HepG2 (cell line): Measurements from ENCODE around the gene ART4. TPM values are rescaled to one million over a fixed set of nuclear protein-coding genes. Genes with fewer than 3 reads are reported as not detected.

Source experiments
- ATAC-seq: fragments of 200-7000 bp; cut with Tn5 transposase; 3 replicates; pipeline ENCODE4 v1.9.1; 2020; ENCODE audit warnings: mild to moderate bottlenecking, moderate library complexity
- BruUV-seq: library from RNA; stranded (reverse); fragments of 400-500 nt; replicated peaks from 2 replicates; lab custom pipeline; 2021; lab: Mats Ljungman, UMichigan
- CTCF ChIA-PET: fragments of 300-600 bp; formaldehyde crosslinking; extraction: SDS; loops from one replicate; lab custom pipeline; 2021; ENCODE audit warnings: low total read pairs, inconsistent platforms, low intra/inter-chr PET ratio; lab: Yijun Ruan, JAX
- POLR2A ChIA-PET: fragments of 350-600 bp; sonication (Branson Sonifier 250); formaldehyde crosslinking; loops from one replicate; lab custom pipeline; 2020; ENCODE audit warnings: antibody characterized with exemption, inconsistent platforms; lab: Yijun Ruan, JAX
- DNase-seq: peaks from one replicate; pipeline ENCODE4 v3.0.0-alpha.2; 2015; ENCODE audit warnings: low spot score
- FAIRE-seq: peaks from 3 replicates; lab custom pipeline; 2011; peaks lifted over from hg19 to GRCh38; lab: Jason Lieb, UNC
- H2AFZ ChIP-seq: one replicate; pipeline ENCODE4 v1.6.1; 2011; ENCODE audit warnings: low read length, inconsistent platforms
- H3K27ac ChIP-seq: fragments of 300-600 bp; 3 replicates; pipeline ENCODE4 v1.8.0; 2011; ENCODE audit warnings: mixed run types, mild to moderate bottlenecking, mixed read lengths, low read length, inconsistent platforms; ENCODE audit not compliant: insufficient read depth; ENCODE audit errors: extremely low read length
- H3K27me3 ChIP-seq, 2 experiments: fragments of 200-600 bp in 1 of 2; 2 replicates in 1 of 2; 3 replicates in 1 of 2; pipeline versions ENCODE4 v1.6.0 to v1.8.0; 2011; ENCODE audit warnings: low read length in 2 of 2, mild to moderate bottlenecking in 2 of 2, moderate library complexity in 2 of 2, inconsistent platforms in 1 of 2; ENCODE audit not compliant: insufficient read depth in 2 of 2, control insufficient read depth in 1 of 2
- H3K36me3 ChIP-seq, 2 experiments: fragments of 200-600 bp in 1 of 2; replicated peaks in 1 of 2; 2 replicates in 1 of 2; 3 replicates in 1 of 2; pipeline versions ENCODE4 v1.5.1 to v1.8.0; 2011; ENCODE audit warnings: low read length in 2 of 2, inconsistent platforms in 1 of 2; ENCODE audit not compliant: insufficient read depth in 2 of 2, control insufficient read depth in 1 of 2
- H3K4me1 ChIP-seq: 2 replicates; pipeline ENCODE4 v1.5.1; 2012; ENCODE audit warnings: low read length, inconsistent platforms; ENCODE audit not compliant: insufficient read depth
- H3K4me2 ChIP-seq: 2 replicates; pipeline ENCODE4 v1.6.0; 2011; ENCODE audit warnings: low read depth, low read length, inconsistent platforms
- H3K4me3 ChIP-seq, 3 experiments: fragments of 200-600 bp in 1 of 3; sonication (generic), shearing (Covaris generic) in 1 of 3; replicated peaks in 1 of 3; 2 replicates each; pipeline ENCODE4 v1.5.1; 2011 to 2016; ENCODE audit warnings: low read length in 3 of 3, inconsistent platforms in 2 of 3, low read depth in 2 of 3, mild to moderate bottlenecking in 2 of 3, control low read depth in 1 of 3, mixed read lengths in 1 of 3; ENCODE audit not compliant: insufficient read depth in 1 of 3
- H3K79me2 ChIP-seq: one replicate; pipeline ENCODE4 v1.6.1; 2011; ENCODE audit warnings: low read length, inconsistent platforms; ENCODE audit not compliant: insufficient read depth
- H3K9ac ChIP-seq: 2 replicates; pipeline ENCODE4 v1.6.0; 2011; ENCODE audit warnings: mild to moderate bottlenecking, low read depth, low read length, inconsistent platforms; ENCODE audit not compliant: insufficient read depth
- H3K9me3 ChIP-seq: 2 replicates; pipeline ENCODE4 v1.5.1; 2012; ENCODE audit warnings: mild to moderate bottlenecking, low read length
- H4K20me1 ChIP-seq: 2 replicates; pipeline ENCODE4 v1.6.0; 2011; ENCODE audit warnings: inconsistent platforms, mild to moderate bottlenecking, low read length, moderate library complexity; ENCODE audit not compliant: insufficient read depth
- ATF7 ChIP-seq, 2 experiments: fragments of 450-650 bp in 1 of 2; sonication (generic) in 1 of 2; formaldehyde crosslinking in 1 of 2; IDR thresholded peaks; 2 replicates each; pipeline versions ENCODE4 v1.4.0 to v1.6.1; 2016 to 2020; ENCODE audit warnings: antibody characterized with exemption in 1 of 2, mild to moderate bottlenecking in 1 of 2, missing genetic modification reagents in 1 of 2
- KAT7 ChIP-seq: IDR thresholded peaks from 2 replicates; pipeline ENCODE4 v1.6.1; 2018; ENCODE audit warnings: borderline replicate concordance, missing compliant biosample characterization
- MTF1 ChIP-seq: sonication (generic); formaldehyde crosslinking; IDR thresholded peaks from 2 replicates; pipeline ENCODE4 v1.5.0; 2020; ENCODE audit warnings: missing genetic modification reagents
- PITX1 ChIP-seq: sonication (generic); formaldehyde crosslinking; IDR thresholded peaks from 2 replicates; pipeline ENCODE4 v1.5.1; 2020; ENCODE audit warnings: mild to moderate bottlenecking, missing genetic modification reagents
- RERE ChIP-seq: IDR thresholded peaks from 2 replicates; pipeline ENCODE4 v1.6.1; 2016; ENCODE audit warnings: low read depth, missing genetic modification reagents, missing compliant biosample characterization
- SSRP1 ChIP-seq: IDR thresholded peaks from 2 replicates; pipeline ENCODE4 v1.6.1; 2016; ENCODE audit warnings: control low read depth
- ZFP82 ChIP-seq: sonication (generic); formaldehyde crosslinking; IDR thresholded peaks from 2 replicates; pipeline ENCODE4 v1.5.1; 2020; ENCODE audit warnings: mild to moderate bottlenecking, missing genetic modification reagents, borderline replicate concordance
- ZNF292 ChIP-seq: sonication (generic); formaldehyde crosslinking; IDR thresholded peaks from 2 replicates; pipeline ENCODE4 v1.8.1; 2022; ENCODE audit warnings: mild to moderate bottlenecking, low read depth, missing genetic modification reagents, borderline replicate concordance
- ZNF652 ChIP-seq: IDR thresholded peaks from 2 replicates; pipeline ENCODE4 v1.6.1; 2016; ENCODE audit warnings: low read depth, borderline replicate concordance
- ZNF670 ChIP-seq: sonication (generic); formaldehyde crosslinking; IDR thresholded peaks from 2 replicates; pipeline ENCODE4 v1.8.0; 2022; ENCODE audit warnings: mild to moderate bottlenecking, missing genetic modification reagents, borderline replicate concordance
- ZNF790 ChIP-seq: sonication (generic); formaldehyde crosslinking; IDR thresholded peaks from 2 replicates; pipeline ENCODE4 v1.8.0; 2022; ENCODE audit warnings: missing genetic modification reagents, mild to moderate bottlenecking, borderline replicate concordance
- WGBS: methylation state at CpG from one replicate; pipeline ENCODE4 v1.1.6; 2017; ENCODE audit warnings: low lambda C conversion rate; 5-methylcytosine and 5-hydroxymethylcytosine counted together
- in situ Hi-C: cut with HindIII; loops from 2 replicates; pipeline ENCODE4 v1.10.0; 2017; ENCODE audit warnings: low pct_unique_long_range_greater_than_20kb; ENCODE audit not compliant: extremely low pct_ligation_motif_present
- intact Hi-C: fragments of 100-400 bp; cut with micrococcal nuclease; formaldehyde crosslinking; loops from one replicate; pipeline ENCODE4 v1.10.0; 2022; ENCODE audit not compliant: unreplicated experiment
- polyA plus RNA-seq, 8 experiments: library from polyadenylated mRNA; depleted of rRNA in 3 of 8; stranded (reverse) in 7 of 8; unstranded in 1 of 8; fragments of >200 nt; fragmentation: Illumina TruSeq in 4 of 8; extraction: Trizol in 4 of 8; gene quantifications; 2 replicates each; pipeline versions ENCODE4 v1.2.1 to v1.2.3, GENCODE V29; 2011 to 2016; ENCODE audit warnings: low read depth in 4 of 8, missing spikeins in 1 of 8, mixed read lengths in 1 of 8; ENCODE audit not compliant: insufficient read depth in 1 of 8
- total RNA-seq, 5 experiments: library from RNA; depleted of rRNA; stranded (reverse); fragments of >200 nt; fragmentation: Illumina TruSeq; extraction: Trizol; gene quantifications; 2 replicates each; pipeline ENCODE4 v1.2.3, GENCODE V29; 2016; ENCODE audit warnings: low read depth in 1 of 5

Gene ART4
- total and polyA plus RNA-seq, 2 of the 13 experiments (the other 11 are each of a cell fraction or from before 2014, with no cell fraction given): 17.6 to 20.3 TPM

- in situ Hi-C loops (no loop called here), intact Hi-C loops (no loop called here)
- DNase-seq (no peak), FAIRE-seq (no peak), ATAC-seq (no peak)
- peaks cover 0 to 4% of the 10 kb centered on the region in 2 experiments; a peak in 1 of 5 replicates for H3K36me3 ChIP-seq
- H2AFZ ChIP-seq: no peak overlapping the region
- POLR2A ChIA-PET: interaction anchor here (0.8 to 3.3 kb wide), 2 partner anchors 9 to 11 kb away, joined by 3 to 26 read pairs; a partner anchor contains a TSS
- no peaks in the 10 kb centered on the region for H3K79me2 ChIP-seq
- H4K20me1 ChIP-seq: no peaks in the 10 kb centered on the region
- no peak overlapping the region for H3K27ac ChIP-seq
- no peak overlapping the region for H3K9ac ChIP-seq
- no peak overlapping the region for H3K4me2 ChIP-seq
- peaks cover 30% of the 10 kb centered on the region for H3K4me1 ChIP-seq
- no peaks in the 10 kb centered on the region; a peak in 1 of 5 replicates for H3K27me3 ChIP-seq
- CTCF ChIA-PET: no interaction called here
- TF ChIP-seq RERE (CRISPR knock-in tag): no peak
- BruUV-seq: no TSS peak
- H3K4me3 ChIP-seq: no peak overlapping the region
- WGBS: 64% methylated on average over 2 of the region's 2 CpGs
- H3K9me3 ChIP-seq: no peaks in the 10 kb centered on the region
Measured at GRCh38 chr12:14781563-14781962, 61.8 kb downstream of the ART4 start.

GRCh38 chr12:14780859-14781258 is 62.5 kb downstream of the ART4 start:
- TF ChIP-seq ZNF670 (CRISPR knock-in tag) (no peak), PITX1 (CRISPR knock-in tag) (no peak), ZNF790 (no peak), ZNF292 (CRISPR knock-in tag) (no peak), ATF7 (IDR thresholded peaks at IDR 0.05) (no peak), ATF7 (CRISPR knock-in tag; IDR thresholded peaks at IDR 0.05) (no peak), MTF1 (no peak), ZFP82 (CRISPR knock-in tag) (no peak), ZNF652 (CRISPR knock-in tag) (no peak), KAT7 (CRISPR knock-in tag) (no peak), SSRP1 (CRISPR knock-in tag) (no peak)
- Histone ChIP-seq H3K27ac (no peak overlapping the region), H2AFZ (peak overlapping the region; percentile 58), H3K4me1 (peaks cover 37% of the 10 kb centered on the region), H3K27me3 (no peaks in the 10 kb centered on the region; a peak in 1 of 5 replicates), H3K9ac (no peak overlapping the region), H3K4me3 (no peak overlapping the region), H3K79me2 (no peaks in the 10 kb centered on the region), H3K9me3 (no peaks in the 10 kb centered on the region), H3K36me3 (peaks cover 0 to under 1% of the 10 kb centered on the region in 2 experiments; a peak in 1 of 5 replicates), H3K4me2 (peak overlapping the region; percentile 34), H4K20me1 (no peaks in the 10 kb centered on the region)
- no peak for DNase-seq
- no TSS peak for BruUV-seq
- intact Hi-C loops: no loop called here
- WGBS: 56% methylated on average over 3 of the region's 3 CpGs
- FAIRE-seq: no peak
- ChIA-PET CTCF (no interaction called here), POLR2A (interaction anchor here (0.7 to 3.3 kb wide), 2 partner anchors 11 to 23 kb away, joined by 4 to 26 read pairs; partner anchors contain the start of genes C12orf60 and WBP11)
- in situ Hi-C loops: no loop called here
- no peak for ATAC-seq
